Caco-2 (cell line): ENCODE data around the gene ELMO2. TPM values are rescaled to one million over a fixed set of nuclear protein-coding genes. Genes with fewer than 3 reads are reported as not detected.

Experiments used
- BruUV-seq: library from RNA; stranded (reverse); fragments of 400-500 nt; replicated peaks from 2 replicates; lab custom pipeline; 2021; lab: Mats Ljungman, UMichigan
- CTCF ChIA-PET: fragments of 300-600 bp; sonication (Branson Sonifier 250); formaldehyde crosslinking; loops from one replicate; lab custom pipeline; 2022; ENCODE audit warnings: antibody characterized with exemption; lab: Charles Lee
- POLR2A ChIA-PET: fragments of 300-600 bp; sonication (Branson Sonifier 250); formaldehyde crosslinking; loops from one replicate; lab custom pipeline; 2022; ENCODE audit warnings: antibody characterized with exemption; lab: Charles Lee
- DNase-seq, 2 experiments: peaks; one replicate each; pipeline versions ENCODE4 v3.0.0 to v3.0.0-alpha.2; 2020 to 2022
- H3K27me3 ChIP-seq: replicated peaks from 2 replicates; pipeline ENCODE4 v1.6.0; 2011; ENCODE audit warnings: low read length; ENCODE audit not compliant: control insufficient read depth, insufficient read depth
- H3K36me3 ChIP-seq: 2 replicates; pipeline ENCODE4 v1.5.1; 2011; ENCODE audit warnings: low read length; ENCODE audit not compliant: control insufficient read depth, insufficient read depth
- H3K4me1 ChIP-seq: fragments of 250-450 bp; sonication (Bioruptor Pico); 2 replicates; pipeline ENCODE4 v1.5.1; 2020; ENCODE audit warnings: mild to moderate bottlenecking
- H3K4me3 ChIP-seq: 2 replicates; pipeline ENCODE4 v1.5.1; 2011; ENCODE audit warnings: low read depth, mild to moderate bottlenecking, control low read depth, low read length
- H3K9me3 ChIP-seq: fragments of 250-450 bp; sonication (Bioruptor Pico); 2 replicates; pipeline ENCODE4 v1.5.1; 2020; ENCODE audit warnings: mild to moderate bottlenecking, moderate library complexity
- H3K27ac Mint-ChIP-seq: one replicate; pipeline ENCODE4 v1.8.0; 2022; ENCODE audit warnings: mixed read lengths; ENCODE audit not compliant: unreplicated experiment
- H3K27me3 Mint-ChIP-seq: one replicate; pipeline ENCODE4 v1.8.0; 2022; ENCODE audit warnings: mixed read lengths; ENCODE audit not compliant: insufficient read depth, unreplicated experiment
- H3K36me3 Mint-ChIP-seq: one replicate; pipeline ENCODE4 v1.8.0; 2022; ENCODE audit warnings: mild to moderate bottlenecking, mixed read lengths; ENCODE audit not compliant: insufficient read depth, unreplicated experiment
- H3K4me1 Mint-ChIP-seq: one replicate; pipeline ENCODE4 v1.8.0; 2022; ENCODE audit warnings: low read depth, mixed read lengths; ENCODE audit not compliant: unreplicated experiment
- H3K4me3 Mint-ChIP-seq: one replicate; pipeline ENCODE4 v1.8.0; 2022; ENCODE audit warnings: mild to moderate bottlenecking, moderate library complexity, mixed read lengths; ENCODE audit not compliant: unreplicated experiment
- H3K9me3 Mint-ChIP-seq: one replicate; pipeline ENCODE4 v1.8.0; 2022; ENCODE audit warnings: mixed read lengths; ENCODE audit not compliant: unreplicated experiment
- intact Hi-C: fragments of 100-400 bp; cut with micrococcal nuclease; formaldehyde crosslinking; loops from one replicate; pipeline ENCODE4 v1.10.0; 2022; ENCODE audit not compliant: unreplicated experiment
- total RNA-seq: library from RNA; stranded (reverse); gene quantifications from 2 replicates; pipeline ENCODE4 v1.2.3, GENCODE V29; 2022
- TF ChIP-seq, protein P1 (sequence below), 2 experiments: fragments of 200-600 bp in 1 of 2; IDR thresholded peaks; 1 replicate in 1 of 2; 2 replicates in 1 of 2; pipeline versions ENCODE4 v1.5.1 to v1.8.0; 2011 to 2022; ENCODE audit warnings: antibody characterized with exemption in 1 of 2, control low read depth in 1 of 2, inconsistent platforms in 1 of 2, low read depth in 1 of 2, low read length in 1 of 2, mild to moderate bottlenecking in 1 of 2, moderate library complexity in 1 of 2; ENCODE audit not compliant: insufficient read depth in 1 of 2, severe bottlenecking in 1 of 2, unreplicated experiment in 1 of 2

The ELMO2 gene
- total RNA-seq, 1 experiment from 2014 or later, result 82.4 TPM

GRCh38 chr20:46407671-46407996 lies 1.2 kb upstream of the ELMO2 start:
- H3K4me1 ChIP-seq, result peaks cover 23% of the 10 kb centered on the region
- Mint-ChIP-seq H3K27me3 (peaks cover 4% of the 10 kb centered on the region), H3K4me3 (peak overlapping the region; percentile 82), H3K4me1 (peaks cover 8% of the 10 kb centered on the region), H3K36me3 (peaks cover 7% of the 10 kb centered on the region), H3K9me3 (no peaks in the 10 kb centered on the region), H3K27ac (no peak overlapping the region)
- H3K36me3 ChIP-seq, result no peaks in the 10 kb centered on the region
- H3K27me3 ChIP-seq, result no peaks in the 10 kb centered on the region
- POLR2A ChIA-PET, result interaction anchor here (2.6 kb wide), 1 partner anchor 44 kb away, joined by 51 read pairs; no protein-coding TSS in a partner anchor
- intact Hi-C loops, result loop anchor here (2.0 kb wide), 2 partner anchors 15 to 53 kb away; no protein-coding TSS in a partner anchor
- H3K9me3 ChIP-seq, result no peaks in the 10 kb centered on the region
- TF ChIP-seq, protein P1, sequence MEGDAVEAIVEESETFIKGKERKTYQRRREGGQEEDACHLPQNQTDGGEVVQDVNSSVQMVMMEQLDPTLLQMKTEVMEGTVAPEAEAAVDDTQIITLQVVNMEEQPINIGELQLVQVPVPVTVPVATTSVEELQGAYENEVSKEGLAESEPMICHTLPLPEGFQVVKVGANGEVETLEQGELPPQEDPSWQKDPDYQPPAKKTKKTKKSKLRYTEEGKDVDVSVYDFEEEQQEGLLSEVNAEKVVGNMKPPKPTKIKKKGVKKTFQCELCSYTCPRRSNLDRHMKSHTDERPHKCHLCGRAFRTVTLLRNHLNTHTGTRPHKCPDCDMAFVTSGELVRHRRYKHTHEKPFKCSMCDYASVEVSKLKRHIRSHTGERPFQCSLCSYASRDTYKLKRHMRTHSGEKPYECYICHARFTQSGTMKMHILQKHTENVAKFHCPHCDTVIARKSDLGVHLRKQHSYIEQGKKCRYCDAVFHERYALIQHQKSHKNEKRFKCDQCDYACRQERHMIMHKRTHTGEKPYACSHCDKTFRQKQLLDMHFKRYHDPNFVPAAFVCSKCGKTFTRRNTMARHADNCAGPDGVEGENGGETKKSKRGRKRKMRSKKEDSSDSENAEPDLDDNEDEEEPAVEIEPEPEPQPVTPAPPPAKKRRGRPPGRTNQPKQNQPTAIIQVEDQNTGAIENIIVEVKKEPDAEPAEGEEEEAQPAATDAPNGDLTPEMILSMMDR (IDR thresholded peaks at IDR 0.05; ENCODE audit: insufficient read depth in 1 of 2, low read depth in 1 of 2, low read length in 1 of 2, severe bottlenecking in 1 of 2, unreplicated experiment in 1 of 2), result no peak
- H3K4me3 ChIP-seq, result no peak overlapping the region
- DNase-seq, result no peak
- CTCF ChIA-PET, result interaction anchor here (0.8 to 1.7 kb wide), 5 partner anchors 31 to 273 kb away, joined by 3 to 23 read pairs (median 3); partner anchors contain the start of gene CDH22
- BruUV-seq, result no TSS peak

DNA sequence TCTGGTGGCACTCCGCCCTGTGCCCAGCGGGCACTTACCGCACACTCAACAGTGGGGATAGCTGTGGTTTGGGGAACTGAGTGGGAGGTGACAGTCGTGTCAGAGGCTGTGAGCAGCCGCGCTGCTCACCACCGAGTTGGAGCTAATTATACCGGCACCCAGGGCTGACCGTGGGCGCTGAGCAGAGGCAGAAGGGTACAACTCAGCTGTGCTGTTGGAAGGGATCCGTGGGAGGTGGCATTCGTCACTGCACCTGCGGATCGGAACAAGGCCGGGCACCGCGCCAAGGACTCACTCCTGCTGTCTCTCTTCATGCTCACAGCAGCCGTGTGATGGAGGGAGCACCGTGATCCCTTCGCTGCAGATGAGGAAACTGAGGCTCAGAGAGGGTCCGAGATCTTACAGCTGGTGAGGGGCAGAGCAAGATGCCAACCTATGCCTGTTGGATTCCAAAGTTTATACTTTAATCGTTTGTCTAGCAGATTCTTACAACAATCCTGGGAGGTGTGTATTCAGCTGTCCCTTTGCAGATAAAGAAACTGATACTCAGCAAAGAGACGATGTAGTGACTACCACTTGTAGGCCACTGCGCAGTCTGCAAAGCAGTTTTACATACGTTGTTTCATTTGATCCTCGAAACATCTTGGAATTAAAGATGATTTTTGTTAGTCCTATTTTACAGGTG lies 713 bp upstream of the ELMO2 start:
- POLR2A ChIA-PET, result interaction anchor here (0.6 to 2.6 kb wide), 4 partner anchors 20 to 58 kb away, joined by 4 to 51 read pairs (median 9); no protein-coding TSS in a partner anchor

DNA sequence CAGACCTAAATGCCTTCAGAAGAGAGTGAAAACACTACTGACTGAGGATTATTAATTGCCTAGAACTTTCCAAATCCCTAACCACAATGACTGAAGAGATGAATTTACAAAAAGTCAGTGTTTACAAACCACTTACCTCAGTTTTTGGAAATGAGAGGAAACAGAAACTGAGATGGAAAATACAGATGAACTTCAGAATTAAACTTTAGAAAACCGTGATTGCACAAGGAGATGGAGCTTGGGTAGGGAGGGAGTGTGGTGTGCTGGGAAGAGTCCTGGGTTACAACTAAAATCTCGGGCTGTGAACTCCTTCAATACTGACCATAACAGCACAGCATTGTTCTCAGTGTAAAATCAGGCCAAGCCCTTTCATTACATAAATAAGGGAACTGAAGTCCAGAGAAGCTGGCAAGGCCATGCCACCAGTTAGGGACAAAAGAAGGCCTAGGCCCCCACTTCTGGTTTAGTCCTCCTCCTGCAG lies 4.0 kb downstream of the ELMO2 start:
- Mint-ChIP-seq H3K27ac (no peak overlapping the region), H3K36me3 (peaks cover 14% of the 10 kb centered on the region), H3K4me1 (peaks cover 8% of the 10 kb centered on the region), H3K4me3 (no peak overlapping the region), H3K9me3 (no peaks in the 10 kb centered on the region), H3K27me3 (no peaks in the 10 kb centered on the region)
- Histone ChIP-seq H3K4me3 (no peak overlapping the region), H3K4me1 (peaks cover 11% of the 10 kb centered on the region), H3K36me3 (no peaks in the 10 kb centered on the region), H3K27me3 (no peaks in the 10 kb centered on the region), H3K9me3 (no peaks in the 10 kb centered on the region)
- DNase-seq, result no peak
- TF ChIP-seq, protein P1 (IDR thresholded peaks at IDR 0.05; ENCODE audit: insufficient read depth in 1 of 2, low read depth in 1 of 2, low read length in 1 of 2, severe bottlenecking in 1 of 2, unreplicated experiment in 1 of 2), result no peak
- BruUV-seq, result no TSS peak
- POLR2A ChIA-PET, result no interaction called here
- CTCF ChIA-PET, result no interaction called here
- intact Hi-C loops, result no loop called here

More for the DNA sequence above, 713 bp upstream of the ELMO2 start:
- no TSS peak for BruUV-seq
- H3K4me1 Mint-ChIP-seq, result peaks cover 8% of the 10 kb centered on the region
- TF ChIP-seq, protein P1 (IDR thresholded peaks at IDR 0.05; ENCODE audit: insufficient read depth in 1 of 2, low read depth in 1 of 2, low read length in 1 of 2, severe bottlenecking in 1 of 2, unreplicated experiment in 1 of 2), result no peak
- DNase-seq, result peak in 1 of 2 experiments; percentile 36
- H3K4me1 ChIP-seq, result peaks cover 23% of the 10 kb centered on the region
- CTCF ChIA-PET, result interaction anchor here (0.5 to 1.7 kb wide), 13 partner anchors 15 to 636 kb away, joined by 3 to 23 read pairs (median 4); partner anchors contain the start of gene CDH22
- H3K36me3 ChIP-seq, result no peaks in the 10 kb centered on the region
- H3K36me3 Mint-ChIP-seq, result peaks cover 7% of the 10 kb centered on the region
- H3K9me3 ChIP-seq, result no peaks in the 10 kb centered on the region
- H3K4me3 Mint-ChIP-seq, result peak overlapping the region; percentile 82
- peaks cover 4% of the 10 kb centered on the region for H3K27me3 Mint-ChIP-seq
- peak overlapping the region; percentile 79 for H3K27ac Mint-ChIP-seq
- intact Hi-C loops, result loop anchor here (1.0 to 2.0 kb wide), 3 partner anchors 14 to 52 kb away; no protein-coding TSS in a partner anchor
- peak overlapping the region; percentile 55 for H3K4me3 ChIP-seq
- H3K27me3 ChIP-seq, result no peaks in the 10 kb centered on the region
- no peaks in the 10 kb centered on the region for H3K9me3 Mint-ChIP-seq
